ENCODE data around the gene MRPS21. TPM values are rescaled to one million over a fixed set of nuclear protein-coding genes. Genes with fewer than 3 reads are reported as not detected.
A peak's percentile ranks its signal among the peaks of the same experiment; 100 is the strongest.
"Not testable (repeated sequence)": the region's sequence is repeated elsewhere in the genome, so short reads cannot be mapped to it uniquely, and the experiment has no call there.

Gene MRPS21
- total and polyA plus RNA-seq, 9 donors, result 42.2 to 85.4 (median 64.8) TPM

GRCh38 chr1:150299716-150300115 lies 6.1 kb downstream of the MRPS21 start:
- Histone ChIP-seq H3K4me3 (no peak overlapping the region), H3K36me3 (no peaks in the 10 kb centered on the region), H3K9me3 (no peaks in the 10 kb centered on the region), H3K4me1 (ENCODE audit: insufficient read depth) (no peaks in the 10 kb centered on the region), H3K27ac (no peak overlapping the region), H3K27me3 (no peaks in the 10 kb centered on the region)
- DNase-seq, result no peak
- 92 to 97% (median 93%) methylated on average over 3 of the region's 3 CpGs for WGBS, 3 donors
- intact Hi-C loops (cut with DNase I), result no loop called here
- TF ChIP-seq EP300 (IDR thresholded peaks at IDR 0.05) (no peak), POLR2A (IDR thresholded peaks at IDR 0.05) (no peak), CTCF (IDR thresholded peaks at IDR 0.05) (no peak)

- Histone ChIP-seq H3K9me3 (no peaks in the 10 kb centered on the region), H3K27ac (peak overlapping the region; percentile 45 to 71), H3K4me1 (ENCODE audit: insufficient read depth) (no peaks in the 10 kb centered on the region), H3K4me3 (no peak overlapping the region), H3K36me3 (no peaks in the 10 kb centered on the region), H3K27me3 (no peaks in the 10 kb centered on the region)
- intact Hi-C loops (cut with DNase I), result no loop called here
- WGBS, 3 donors, result 35 to 64% (median 42%) methylated on average over 6 of the region's 6 CpGs
- no peak for TF ChIP-seq EP300 (IDR thresholded peaks at IDR 0.05)
- no peak for TF ChIP-seq POLR2A (IDR thresholded peaks at IDR 0.05)
- no peak for TF ChIP-seq CTCF (IDR thresholded peaks at IDR 0.05)
- peak; percentile 64 to 81 (median 74) for DNase-seq
Measured at GRCh38 chr1:150302338-150302737, 8.7 kb downstream of the MRPS21 start.

- Histone ChIP-seq H3K9me3 (no peaks in the 10 kb centered on the region), H3K36me3 (no peaks in the 10 kb centered on the region), H3K4me1 (ENCODE audit: insufficient read depth) (no peaks in the 10 kb centered on the region), H3K27ac (peak overlapping the region in 1 of 2 donors; percentile 71), H3K4me3 (no peak overlapping the region), H3K27me3 (no peaks in the 10 kb centered on the region)
- DNase-seq, result no peak
- TF ChIP-seq POLR2A (IDR thresholded peaks at IDR 0.05), result no peak
- TF ChIP-seq EP300 (IDR thresholded peaks at IDR 0.05), result no peak
- intact Hi-C loops (cut with DNase I), result no loop called here
- 73 to 81% (median 76%) methylated on average over 2 of the region's 2 CpGs for WGBS, 3 donors
Measured at GRCh38 chr1:150302902-150303301, 9.2 kb downstream of the MRPS21 start.

GRCh38 chr1:150308585-150308984 lies 14.9 kb downstream of the MRPS21 start:
- H3K36me3 ChIP-seq; H3K27ac ChIP-seq; H3K4me1 ChIP-seq (ENCODE audit: insufficient read depth); H3K9me3 ChIP-seq; H3K27me3 ChIP-seq; DNase-seq; intact Hi-C loops (cut with DNase I); H3K4me3 ChIP-seq: not testable (repeated sequence)
- 91% methylated on average over 9 of the region's 9 CpGs for WGBS, 3 donors

GRCh38 chr1:150309758-150310508 lies 16.3 kb downstream of the MRPS21 start:
- WGBS, 3 donors, result 53 to 81% (median 71%) methylated on average over 10 of the region's 10 CpGs
- no peaks in the 10 kb centered on the region for H3K4me1 ChIP-seq (ENCODE audit: insufficient read depth)
- H3K4me3 ChIP-seq, result no peak overlapping the region
- H3K36me3 ChIP-seq, result no peaks in the 10 kb centered on the region
- intact Hi-C loops (cut with DNase I), result no loop called here
- DNase-seq, result peak in 1 of 5 donors; percentile 11
- no peak overlapping the region for H3K27ac ChIP-seq
- no peaks in the 10 kb centered on the region for H3K9me3 ChIP-seq
- no peaks in the 10 kb centered on the region for H3K27me3 ChIP-seq
- TF ChIP-seq POLR2A (IDR thresholded peaks at IDR 0.05), result no peak
- no peak for TF ChIP-seq EP300 (IDR thresholded peaks at IDR 0.05)
- no peak for TF ChIP-seq CTCF (IDR thresholded peaks at IDR 0.05)

All from ovary (tissue), 9 donors.